HepG2 (cell line): Measurements from ENCODE around the gene AFAP1. TPM values are rescaled to one million over a fixed set of nuclear protein-coding genes. Genes with fewer than 3 reads are reported as not detected.
A peak's percentile ranks its signal among the peaks of the same experiment; 100 is the strongest.

Experiments
- AHR ChIP-seq: IDR thresholded peaks from 2 replicates; pipeline ENCODE4 v1.6.1; 2018; ENCODE audit warnings: missing genetic modification reagents, missing compliant biosample characterization
- ATF7-NPFF ChIP-seq: sonication (generic); formaldehyde crosslinking; IDR thresholded peaks from 2 replicates; pipeline ENCODE4 v1.8.1; 2023; ENCODE audit warnings: mild to moderate bottlenecking, low read depth, missing genetic modification reagents, moderate library complexity
- CHCHD3 ChIP-seq: sonication (generic); formaldehyde crosslinking; IDR thresholded peaks from 2 replicates; pipeline ENCODE4 v1.8.0; 2022; ENCODE audit warnings: mild to moderate bottlenecking, missing genetic modification reagents, moderate library complexity
- GABPA ChIP-seq, 2 experiments: IDR thresholded peaks; 2 replicates each; pipeline ENCODE4 v1.6.1; 2011 to 2016; ENCODE audit warnings: low read depth in 2 of 2, low read length in 1 of 2, missing biosample characterization in 1 of 2, missing genetic modification characterization in 1 of 2
- GATAD2A ChIP-seq: IDR thresholded peaks from 2 replicates; pipeline ENCODE4 v1.6.1; 2016
- GZF1 ChIP-seq: sonication (generic); formaldehyde crosslinking; IDR thresholded peaks from 2 replicates; pipeline ENCODE4 v1.5.1; 2020; ENCODE audit warnings: mild to moderate bottlenecking, missing genetic modification reagents
- HNF4A ChIP-seq: sonication (generic); formaldehyde crosslinking; IDR thresholded peaks from 2 replicates; pipeline ENCODE4 v1.4.0; 2020; ENCODE audit warnings: missing genetic modification reagents
- IKZF5 ChIP-seq: IDR thresholded peaks from 2 replicates; pipeline ENCODE4 v1.6.1; 2018; ENCODE audit warnings: missing genetic modification reagents, mild to moderate bottlenecking, missing compliant biosample characterization
- MAFF ChIP-seq: IDR thresholded peaks from 2 replicates; pipeline ENCODE4 v1.6.1; 2011; ENCODE audit warnings: low read depth, low read length, improper control_type of control experiment
- MYC ChIP-seq: sonication (generic); formaldehyde crosslinking; IDR thresholded peaks from 2 replicates; pipeline ENCODE4 v1.9.0; 2021; ENCODE audit warnings: missing genetic modification reagents, borderline replicate concordance
- NCOR1 ChIP-seq: fragments of 200-600 bp; sonication (generic); IDR thresholded peaks from 2 replicates; pipeline ENCODE4 v1.7.0; 2017; ENCODE audit warnings: antibody characterized with exemption, low read length, borderline replicate concordance
- NFE2L1 ChIP-seq: sonication (generic); formaldehyde crosslinking; IDR thresholded peaks from 2 replicates; pipeline ENCODE4 v1.4.0; 2020; ENCODE audit warnings: missing genetic modification reagents, mild to moderate bottlenecking, borderline replicate concordance
- NFIB ChIP-seq: sonication (generic); formaldehyde crosslinking; IDR thresholded peaks from 2 replicates; pipeline ENCODE4 v1.9.0; 2021; ENCODE audit warnings: missing genetic modification reagents, mild to moderate bottlenecking, borderline replicate concordance
- ONECUT2 ChIP-seq: sonication (generic); formaldehyde crosslinking; IDR thresholded peaks from 2 replicates; pipeline ENCODE4 v1.4.0; 2020; ENCODE audit warnings: missing genetic modification reagents
- PHF21A ChIP-seq: sonication (generic); formaldehyde crosslinking; IDR thresholded peaks from 2 replicates; pipeline ENCODE4 v1.5.0; 2020; ENCODE audit warnings: mild to moderate bottlenecking, missing genetic modification reagents
- PITX1 ChIP-seq: sonication (generic); formaldehyde crosslinking; IDR thresholded peaks from 2 replicates; pipeline ENCODE4 v1.5.1; 2020; ENCODE audit warnings: mild to moderate bottlenecking, missing genetic modification reagents
- POLR2AphosphoS5 ChIP-seq: IDR thresholded peaks from 2 replicates; pipeline ENCODE4 v1.6.1; 2012; ENCODE audit warnings: low read depth, low read length
- TIGD3 ChIP-seq: sonication (generic); formaldehyde crosslinking; IDR thresholded peaks from 2 replicates; pipeline ENCODE4 v1.5.1; 2020; ENCODE audit warnings: mild to moderate bottlenecking, missing genetic modification reagents, borderline replicate concordance
- ZIK1 ChIP-seq: sonication (generic); formaldehyde crosslinking; IDR thresholded peaks from 2 replicates; pipeline ENCODE4 v1.5.0; 2020; ENCODE audit warnings: mild to moderate bottlenecking, low read depth, missing genetic modification reagents, borderline replicate concordance
- ZNF274 ChIP-seq: sonication (generic); formaldehyde crosslinking; IDR thresholded peaks from 2 replicates; pipeline ENCODE4 v1.5.1; 2020; ENCODE audit warnings: mild to moderate bottlenecking, missing genetic modification reagents
- ZNF30 ChIP-seq: sonication (generic); formaldehyde crosslinking; IDR thresholded peaks from 2 replicates; pipeline ENCODE4 v1.5.0; 2020; ENCODE audit warnings: mild to moderate bottlenecking, missing genetic modification reagents
- ZNF337 ChIP-seq: sonication (generic); formaldehyde crosslinking; IDR thresholded peaks from 2 replicates; pipeline ENCODE4 v1.5.1; 2020; ENCODE audit warnings: missing genetic modification reagents, low read depth, mild to moderate bottlenecking, borderline replicate concordance
- ZNF781 ChIP-seq: sonication (generic); formaldehyde crosslinking; IDR thresholded peaks from 2 replicates; pipeline ENCODE4 v1.5.1; 2020; ENCODE audit warnings: borderline replicate concordance, mild to moderate bottlenecking, missing genetic modification reagents; ENCODE audit errors: not compliant biosample characterization
- ZSCAN20 ChIP-seq: sonication (generic); formaldehyde crosslinking; IDR thresholded peaks from 2 replicates; pipeline ENCODE4 v1.4.0; 2020; ENCODE audit warnings: missing genetic modification reagents, mild to moderate bottlenecking, borderline replicate concordance
- polyA plus RNA-seq, 8 experiments: library from polyadenylated mRNA; depleted of rRNA in 3 of 8; stranded (reverse) in 7 of 8; unstranded in 1 of 8; fragments of >200 nt; fragmentation: Illumina TruSeq in 4 of 8; extraction: Trizol in 4 of 8; gene quantifications; 2 replicates each; pipeline versions ENCODE4 v1.2.1 to v1.2.3, GENCODE V29; 2011 to 2016; ENCODE audit warnings: low read depth in 4 of 8, missing spikeins in 1 of 8, mixed read lengths in 1 of 8; ENCODE audit not compliant: insufficient read depth in 1 of 8
- total RNA-seq, 5 experiments: library from RNA; depleted of rRNA; stranded (reverse); fragments of >200 nt; fragmentation: Illumina TruSeq; extraction: Trizol; gene quantifications; 2 replicates each; pipeline ENCODE4 v1.2.3, GENCODE V29; 2016; ENCODE audit warnings: low read depth in 1 of 5
- TF ChIP-seq, protein P1 (sequence below): sonication (generic); formaldehyde crosslinking; IDR thresholded peaks from 2 replicates; pipeline ENCODE4 v1.4.0; 2020; ENCODE audit warnings: missing genetic modification reagents

AFAP1 gene
- total and polyA plus RNA-seq, 2 of the 13 experiments (the other 11 are each of a cell fraction or from before 2014, with no cell fraction given) = 2.5 TPM

DNA sequence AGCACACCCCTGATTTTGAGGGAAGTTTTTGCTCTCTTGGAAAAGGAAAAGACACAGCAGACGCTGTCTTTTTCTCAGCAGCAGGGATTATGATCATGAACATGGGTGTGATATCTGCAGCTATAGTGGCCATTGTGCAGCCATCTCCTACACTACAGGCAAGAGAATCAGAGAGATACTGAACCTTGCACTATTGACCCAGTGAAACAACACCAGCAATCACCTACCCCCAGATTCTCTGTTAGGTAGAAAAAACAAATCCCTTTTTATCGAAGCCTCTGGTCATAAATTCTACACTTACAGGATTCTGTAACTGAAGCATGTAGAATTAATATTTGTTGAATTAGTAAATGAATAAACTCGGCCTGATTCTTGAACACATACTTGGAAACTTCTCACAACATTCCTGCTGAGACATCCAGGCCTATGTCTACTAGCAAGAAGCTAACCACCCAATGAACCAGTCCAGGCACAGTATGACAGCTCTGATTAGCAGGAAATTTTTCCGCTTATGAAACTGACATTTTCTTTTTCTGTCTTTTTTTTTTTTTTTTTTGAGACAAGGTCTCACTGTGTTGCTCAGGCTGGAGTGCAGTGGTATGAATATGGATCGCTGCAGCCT, 5.0 kb upstream of the AFAP1 start (continued):
- TF ChIP-seq ZNF781 = no peak
- no peak for TF ChIP-seq TIGD3
- TF ChIP-seq AHR (CRISPR knock-in tag) = no peak
- no peak for TF ChIP-seq MAFF
- TF ChIP-seq ZIK1 = no peak
- 0 out of 2 replicates have a peak, but pooled peaks have one; percentile 12 for TF ChIP-seq PHF21A (CRISPR knock-in tag)
- TF ChIP-seq ZNF30 (CRISPR knock-in tag) = no peak
- TF ChIP-seq, protein P1, sequence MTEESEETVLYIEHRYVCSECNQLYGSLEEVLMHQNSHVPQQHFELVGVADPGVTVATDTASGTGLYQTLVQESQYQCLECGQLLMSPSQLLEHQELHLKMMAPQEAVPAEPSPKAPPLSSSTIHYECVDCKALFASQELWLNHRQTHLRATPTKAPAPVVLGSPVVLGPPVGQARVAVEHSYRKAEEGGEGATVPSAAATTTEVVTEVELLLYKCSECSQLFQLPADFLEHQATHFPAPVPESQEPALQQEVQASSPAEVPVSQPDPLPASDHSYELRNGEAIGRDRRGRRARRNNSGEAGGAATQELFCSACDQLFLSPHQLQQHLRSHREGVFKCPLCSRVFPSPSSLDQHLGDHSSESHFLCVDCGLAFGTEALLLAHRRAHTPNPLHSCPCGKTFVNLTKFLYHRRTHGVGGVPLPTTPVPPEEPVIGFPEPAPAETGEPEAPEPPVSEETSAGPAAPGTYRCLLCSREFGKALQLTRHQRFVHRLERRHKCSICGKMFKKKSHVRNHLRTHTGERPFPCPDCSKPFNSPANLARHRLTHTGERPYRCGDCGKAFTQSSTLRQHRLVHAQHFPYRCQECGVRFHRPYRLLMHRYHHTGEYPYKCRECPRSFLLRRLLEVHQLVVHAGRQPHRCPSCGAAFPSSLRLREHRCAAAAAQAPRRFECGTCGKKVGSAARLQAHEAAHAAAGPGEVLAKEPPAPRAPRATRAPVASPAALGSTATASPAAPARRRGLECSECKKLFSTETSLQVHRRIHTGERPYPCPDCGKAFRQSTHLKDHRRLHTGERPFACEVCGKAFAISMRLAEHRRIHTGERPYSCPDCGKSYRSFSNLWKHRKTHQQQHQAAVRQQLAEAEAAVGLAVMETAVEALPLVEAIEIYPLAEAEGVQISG = no peak
- TF ChIP-seq NFIB (CRISPR knock-in tag) = no peak
- no peak for TF ChIP-seq GABPA (IDR thresholded peaks at IDR 0.05; ENCODE audit: low read depth, low read length)
- no peak for TF ChIP-seq GABPA (CRISPR knock-in tag; IDR thresholded peaks at IDR 0.05; ENCODE audit: low read depth)
- no peak for TF ChIP-seq IKZF5 (CRISPR knock-in tag)
- TF ChIP-seq PITX1 (CRISPR knock-in tag) = no peak
- no peak for TF ChIP-seq ATF7-NPFF (CRISPR knock-in tag)
- no peak for TF ChIP-seq GZF1
- peak; percentile 27; the same call in 1 of the 2 replicates for TF ChIP-seq GATAD2A (CRISPR knock-in tag)
- TF ChIP-seq CHCHD3 (CRISPR knock-in tag) = no peak
- TF ChIP-seq MYC (CRISPR knock-in tag) = no peak
- TF ChIP-seq ZNF274 (CRISPR knock-in tag) = no peak
- no peak for TF ChIP-seq ZNF337
- TF ChIP-seq ZSCAN20 = no peak
- 0 out of 2 replicates have a peak, but pooled peaks have one; percentile 53 for TF ChIP-seq NCOR1
- no peak for TF ChIP-seq POLR2AphosphoS5
- TF ChIP-seq HNF4A (CRISPR knock-in tag) = peak; percentile 82
- no peak for TF ChIP-seq NFE2L1 (CRISPR knock-in tag)
- TF ChIP-seq ONECUT2 (CRISPR knock-in tag) = peak; percentile 75
